ENCODE data around the gene TNPO3.

The TNPO3 gene

GRCh38 chr7:129021656-129022055 is 33.3 kb downstream of the TNPO3 start:
- peaks cover 15 to 52% of the 10 kb centered on the region in 2 donors for H3K4me1 Mint-ChIP-seq (ENCODE audit: low read depth in 2 of 2)
- peaks cover 15% of the 10 kb centered on the region for H3K36me3 Mint-ChIP-seq (ENCODE audit: insufficient read depth)
- no peaks in the 10 kb centered on the region for H3K9me3 Mint-ChIP-seq
- peak overlapping the region in 1 of 2 donors; percentile 75 for H3K27ac Mint-ChIP-seq
- ATAC-seq (replicated peaks) (no peak), DNase-seq (no peak)
- no peak overlapping the region for H3K4me3 Mint-ChIP-seq
- H3K27me3 Mint-ChIP-seq, result no peaks in the 10 kb centered on the region

GRCh38 chr7:129017933-129018538 is 36.9 kb downstream of the TNPO3 start:
- H3K27me3 Mint-ChIP-seq, result no peaks in the 10 kb centered on the region
- no peak for DNase-seq
- H3K36me3 Mint-ChIP-seq (ENCODE audit: insufficient read depth), result peaks cover 45% of the 10 kb centered on the region
- ATAC-seq (replicated peaks), result no peak
- H3K9me3 Mint-ChIP-seq, result no peaks in the 10 kb centered on the region
- no peak overlapping the region for H3K4me3 Mint-ChIP-seq
- H3K4me1 Mint-ChIP-seq (ENCODE audit: low read depth in 2 of 2), result peaks cover 2 to 42% of the 10 kb centered on the region in 2 donors
- peak overlapping the region in 1 of 2 donors; percentile 13 for H3K27ac Mint-ChIP-seq

GRCh38 chr7:129017264-129017663 is 37.6 kb downstream of the TNPO3 start:
- peaks cover 2 to 34% of the 10 kb centered on the region in 2 donors for H3K4me1 Mint-ChIP-seq (ENCODE audit: low read depth in 2 of 2)
- DNase-seq (no peak), ATAC-seq (replicated peaks) (no peak)
- no peaks in the 10 kb centered on the region for H3K27me3 Mint-ChIP-seq
- H3K36me3 Mint-ChIP-seq (ENCODE audit: insufficient read depth), result peaks cover 50% of the 10 kb centered on the region
- no peak overlapping the region for H3K4me3 Mint-ChIP-seq
- peak overlapping the region in 1 of 2 donors; percentile 13 for H3K27ac Mint-ChIP-seq
- no peaks in the 10 kb centered on the region for H3K9me3 Mint-ChIP-seq

- ATAC-seq (replicated peaks) (no peak), DNase-seq (no peak)
- peaks cover 59% of the 10 kb centered on the region for H3K36me3 Mint-ChIP-seq (ENCODE audit: insufficient read depth)
- H3K27ac Mint-ChIP-seq, result no peak overlapping the region
- H3K4me3 Mint-ChIP-seq, result no peak overlapping the region
- H3K4me1 Mint-ChIP-seq (ENCODE audit: low read depth in 2 of 2), result peaks cover 0 to 18% of the 10 kb centered on the region in 2 donors
- H3K27me3 Mint-ChIP-seq, result no peaks in the 10 kb centered on the region
- no peaks in the 10 kb centered on the region for H3K9me3 Mint-ChIP-seq
Observed at GRCh38 chr7:129014501-129015101, 40.3 kb downstream of the TNPO3 start.

GRCh38 chr7:129013048-129013724 is 41.7 kb downstream of the TNPO3 start:
- Mint-ChIP-seq H3K4me3 (no peak overlapping the region), H3K27me3 (no peaks in the 10 kb centered on the region), H3K27ac (no peak overlapping the region), H3K9me3 (no peaks in the 10 kb centered on the region), H3K36me3 (ENCODE audit: insufficient read depth) (peaks cover 69% of the 10 kb centered on the region), H3K4me1 (ENCODE audit: low read depth in 2 of 2) (peaks cover 4 to 20% of the 10 kb centered on the region in 2 donors)
- ATAC-seq (replicated peaks) (no peak), DNase-seq (no peak)

GRCh38 chr7:129012641-129013040 is 42.3 kb downstream of the TNPO3 start:
- Mint-ChIP-seq H3K4me1 (ENCODE audit: low read depth in 2 of 2) (peaks cover 4 to 21% of the 10 kb centered on the region in 2 donors), H3K27ac (no peak overlapping the region), H3K36me3 (ENCODE audit: insufficient read depth) (peaks cover 73% of the 10 kb centered on the region), H3K9me3 (no peaks in the 10 kb centered on the region), H3K4me3 (no peak overlapping the region), H3K27me3 (no peaks in the 10 kb centered on the region)
- ATAC-seq (replicated peaks) (no peak), DNase-seq (no peak)

- DNase-seq, result no peak
- no peak for ATAC-seq (replicated peaks)
- Mint-ChIP-seq H3K4me3 (no peak overlapping the region), H3K4me1 (ENCODE audit: low read depth in 2 of 2) (peaks cover 6 to 35% of the 10 kb centered on the region in 2 donors), H3K9me3 (no peaks in the 10 kb centered on the region), H3K27me3 (no peaks in the 10 kb centered on the region), H3K36me3 (ENCODE audit: insufficient read depth) (peaks cover 63% of the 10 kb centered on the region), H3K27ac (peak overlapping the region in 1 of 2 donors; percentile 72)
Observed at GRCh38 chr7:129010075-129010474, 44.8 kb downstream of the TNPO3 start.

- no peak for DNase-seq
- H3K4me1 Mint-ChIP-seq (ENCODE audit: low read depth in 2 of 2), result peaks cover 6 to 35% of the 10 kb centered on the region in 2 donors
Observed at GRCh38 chr7:129009437-129009836, 45.5 kb downstream of the TNPO3 start.

GRCh38 chr7:129008645-129009414 is 46.1 kb downstream of the TNPO3 start:
- Mint-ChIP-seq H3K4me3 (no peak overlapping the region), H3K27me3 (no peaks in the 10 kb centered on the region), H3K9me3 (no peaks in the 10 kb centered on the region), H3K27ac (peak overlapping the region; percentile 72 to 76), H3K4me1 (ENCODE audit: low read depth in 2 of 2) (peaks cover 6 to 34% of the 10 kb centered on the region in 2 donors), H3K36me3 (ENCODE audit: insufficient read depth) (peaks cover 59% of the 10 kb centered on the region)
- ATAC-seq (replicated peaks), result no peak
- DNase-seq, result no peak

More at GRCh38 chr7:129009437-129009836, 45.5 kb downstream of the TNPO3 start:
- no peak overlapping the region for H3K4me3 Mint-ChIP-seq
- no peaks in the 10 kb centered on the region for H3K9me3 Mint-ChIP-seq
- no peaks in the 10 kb centered on the region for H3K27me3 Mint-ChIP-seq
- peak overlapping the region in 1 of 2 donors; percentile 72 for H3K27ac Mint-ChIP-seq
- peaks cover 61% of the 10 kb centered on the region for H3K36me3 Mint-ChIP-seq (ENCODE audit: insufficient read depth)
- ATAC-seq (replicated peaks), result no peak

GRCh38 chr7:129007572-129007971 is 47.3 kb downstream of the TNPO3 start:
- no peak for DNase-seq
- peaks cover 6 to 31% of the 10 kb centered on the region in 2 donors for H3K4me1 Mint-ChIP-seq (ENCODE audit: low read depth in 2 of 2)
- peak overlapping the region; percentile 68 to 72 for H3K27ac Mint-ChIP-seq
- H3K4me3 Mint-ChIP-seq, result no peak overlapping the region
- H3K36me3 Mint-ChIP-seq (ENCODE audit: insufficient read depth), result peaks cover 59% of the 10 kb centered on the region
- H3K27me3 Mint-ChIP-seq, result no peaks in the 10 kb centered on the region
- no peak for ATAC-seq (replicated peaks)
- H3K9me3 Mint-ChIP-seq, result no peaks in the 10 kb centered on the region

GRCh38 chr7:129006636-129007414 is 48.1 kb downstream of the TNPO3 start:
- Mint-ChIP-seq H3K4me3 (no peak overlapping the region), H3K27ac (peak overlapping the region; percentile 17 to 72), H3K4me1 (ENCODE audit: low read depth in 2 of 2) (peaks cover 6 to 31% of the 10 kb centered on the region in 2 donors), H3K27me3 (no peaks in the 10 kb centered on the region), H3K36me3 (ENCODE audit: insufficient read depth) (peaks cover 61% of the 10 kb centered on the region), H3K9me3 (no peaks in the 10 kb centered on the region)
- no peak for DNase-seq
- no peak for ATAC-seq (replicated peaks)

GRCh38 chr7:129005186-129005585 is 49.7 kb downstream of the TNPO3 start:
- H3K4me3 Mint-ChIP-seq, result no peak overlapping the region
- DNase-seq (no peak), ATAC-seq (replicated peaks) (no peak)
- peaks cover 6 to 27% of the 10 kb centered on the region in 2 donors for H3K4me1 Mint-ChIP-seq (ENCODE audit: low read depth in 2 of 2)
- H3K9me3 Mint-ChIP-seq, result no peaks in the 10 kb centered on the region
- H3K36me3 Mint-ChIP-seq (ENCODE audit: insufficient read depth), result peaks cover 60% of the 10 kb centered on the region
- no peaks in the 10 kb centered on the region for H3K27me3 Mint-ChIP-seq
- H3K27ac Mint-ChIP-seq, result peak overlapping the region in 1 of 2 donors; percentile 47

GRCh38 chr7:128997181-128997580 is 57.7 kb downstream of the TNPO3 start:
- Mint-ChIP-seq H3K4me1 (ENCODE audit: low read depth in 2 of 2) (no peaks in the 10 kb centered on the region), H3K9me3 (no peaks in the 10 kb centered on the region), H3K27ac (no peak overlapping the region), H3K4me3 (no peak overlapping the region), H3K27me3 (no peaks in the 10 kb centered on the region), H3K36me3 (ENCODE audit: insufficient read depth) (peaks cover 62% of the 10 kb centered on the region)
- no peak for ATAC-seq (replicated peaks)
- DNase-seq, result no peak

Data from effector memory CD8-positive, alpha-beta T cell (primary cell).